LNCaP clone FGC (cell line): ENCODE measurements around the gene RHEB.

Experiments
- DNase-seq: peaks from one replicate; pipeline ENCODE4 v3.0.0-alpha.2; 2011; ENCODE audit warnings: low read depth
- H3K4me3 ChIP-seq: 2 replicates; pipeline ENCODE4 v1.5.1; 2011; ENCODE audit warnings: mild to moderate bottlenecking, low read depth, low read length, control low read depth
- CTCF ChIP-seq: IDR thresholded peaks from 2 replicates; pipeline ENCODE4 v1.5.1; 2012; ENCODE audit warnings: mild to moderate bottlenecking; ENCODE audit not compliant: control insufficient read depth, insufficient read depth; ENCODE audit errors: extremely low read depth

The RHEB gene

GRCh38 chr7:151489498-151489897 is 30.2 kb downstream of the RHEB start:
- no peak overlapping the region for H3K4me3 ChIP-seq
- no peak for DNase-seq
- no peak for TF ChIP-seq CTCF

GRCh38 chr7:151488096-151488495 is 31.6 kb downstream of the RHEB start:
- no peak for TF ChIP-seq CTCF
- no peak overlapping the region for H3K4me3 ChIP-seq
- no peak for DNase-seq

GRCh38 chr7:151487228-151487627 is 32.5 kb downstream of the RHEB start:
- H3K4me3 ChIP-seq = no peak overlapping the region
- no peak for TF ChIP-seq CTCF
- no peak for DNase-seq

GRCh38 chr7:151486074-151486473 is 33.6 kb downstream of the RHEB start:
- DNase-seq = no peak
- no peak overlapping the region for H3K4me3 ChIP-seq
- TF ChIP-seq CTCF = no peak

- H3K4me3 ChIP-seq = no peak overlapping the region
- TF ChIP-seq CTCF = no peak
- no peak for DNase-seq
These were observed 34.6 kb downstream of the RHEB start for GRCh38 chr7:151484971-151485707.

- no peak for TF ChIP-seq CTCF
- no peak overlapping the region for H3K4me3 ChIP-seq
- DNase-seq = no peak
These were observed 36.0 kb downstream of the RHEB start for GRCh38 chr7:151483711-151483983.
